Measurements from ENCODE around the gene NF1. TPM values are rescaled to one million over a fixed set of nuclear protein-coding genes. Genes with fewer than 3 reads are reported as not detected.
"Not testable (repeated sequence)": the region's sequence is repeated elsewhere in the genome, so short reads cannot be mapped to it uniquely, and the experiment has no call there.

NF1 gene
- total RNA-seq, 2 experiments from 2014 or later = 22.6 to 25.5 TPM

GRCh38 chr17:31310886-31311285 is 216.1 kb downstream of the NF1 start:
- H3K36me3 Mint-ChIP-seq (ENCODE audit: low read depth) = peaks cover 75% of the 10 kb centered on the region
- POLR2A ChIA-PET = interaction anchor here (0.6 to 5.5 kb wide), 10 partner anchors 9 to 502 kb away, joined by 3 to 287 read pairs (median 5); partner anchors contain the start of genes CRLF3 and EVI2A
- peaks cover 55% of the 10 kb centered on the region for H3K4me1 Mint-ChIP-seq
- no peaks in the 10 kb centered on the region for H3K27me3 Mint-ChIP-seq
- no peaks in the 10 kb centered on the region for H3K9me3 Mint-ChIP-seq
- H3K27ac Mint-ChIP-seq = peak overlapping the region; percentile 85
- peak overlapping the region; percentile 83 for H3K4me3 Mint-ChIP-seq
- DNase-seq = no peak
- CTCF ChIA-PET = interaction anchor here (1.0 to 2.2 kb wide), 4 partner anchors 9 to 62 kb away, joined by 3 to 9 read pairs (median 4); partner anchors contain the start of gene EVI2A

GRCh38 chr17:31311526-31311925 is 216.7 kb downstream of the NF1 start:
- no peaks in the 10 kb centered on the region for H3K27me3 Mint-ChIP-seq
- peak overlapping the region; percentile 83 for H3K4me3 Mint-ChIP-seq
- H3K36me3 Mint-ChIP-seq (ENCODE audit: low read depth) = peaks cover 72% of the 10 kb centered on the region
- POLR2A ChIA-PET = interaction anchor here (0.8 to 5.5 kb wide), 8 partner anchors 9 to 503 kb away, joined by 3 to 287 read pairs (median 6); partner anchors contain the start of genes CRLF3 and EVI2A
- peaks cover 57% of the 10 kb centered on the region for H3K4me1 Mint-ChIP-seq
- H3K9me3 Mint-ChIP-seq = no peaks in the 10 kb centered on the region
- DNase-seq = no peak
- peak overlapping the region; percentile 85 for H3K27ac Mint-ChIP-seq
- CTCF ChIA-PET = interaction anchor here (1.0 to 2.2 kb wide), 3 partner anchors 9 to 61 kb away, joined by 3 to 9 read pairs (median 4); partner anchors contain the start of gene EVI2A

GRCh38 chr17:31312223-31312622 is 217.4 kb downstream of the NF1 start:
- CTCF ChIA-PET = interaction anchor here (0.7 to 2.2 kb wide), 2 partner anchors 61 to 99 kb away, joined by 3 to 9 read pairs; no protein-coding TSS in a partner anchor
- POLR2A ChIA-PET = interaction anchor here (0.9 to 5.5 kb wide), 8 partner anchors 8 to 503 kb away, joined by 3 to 287 read pairs (median 4); partner anchors contain the start of gene EVI2A
- H3K27me3 Mint-ChIP-seq, H3K9me3 Mint-ChIP-seq: not testable (repeated sequence)
- Mint-ChIP-seq H3K36me3 (ENCODE audit: low read depth) (peaks cover 71% of the 10 kb centered on the region), H3K27ac (peak overlapping the region; percentile 85), H3K4me1 (peaks cover 57% of the 10 kb centered on the region), H3K4me3 (peak overlapping the region; percentile 83)
- DNase-seq = peak; percentile 54

- POLR2A ChIA-PET = interaction anchor here (0.7 to 5.5 kb wide), 14 partner anchors 6 to 505 kb away, joined by 3 to 287 read pairs (median 4); partner anchors contain the start of gene EVI2A
- Mint-ChIP-seq H3K9me3 (no peaks in the 10 kb centered on the region), H3K36me3 (ENCODE audit: low read depth) (peaks cover 67% of the 10 kb centered on the region), H3K27me3 (no peaks in the 10 kb centered on the region), H3K4me3 (peak within 1 kb of the TSS; percentile 83), H3K27ac (peak within 1 kb of the TSS; percentile 88), H3K4me1 (peaks cover 44% of the 10 kb centered on the region)
- CTCF ChIA-PET = interaction anchor here (0.6 kb wide), 1 partner anchor 189 kb away, joined by 3 read pairs; no protein-coding TSS in a partner anchor
- DNase-seq = no peak
Observed at GRCh38 chr17:31313982-31314781, 219.4 kb downstream of the NF1 start, which contains the start of gene EVI2B. TSS of gene EVI2B (minus strand) at chr17:31314054. CDS start at chr17:31305609, 8,445 bp downstream.

GRCh38 chr17:31314782-31315100 is 220.0 kb downstream of the NF1 start:
- peaks cover 68% of the 10 kb centered on the region for H3K36me3 Mint-ChIP-seq (ENCODE audit: low read depth)
- DNase-seq = no peak
- peak overlapping the region; percentile 83 for H3K4me3 Mint-ChIP-seq
- H3K9me3 Mint-ChIP-seq = no peaks in the 10 kb centered on the region
- CTCF ChIA-PET = no interaction called here
- H3K27ac Mint-ChIP-seq = peak overlapping the region; percentile 88
- no peaks in the 10 kb centered on the region for H3K27me3 Mint-ChIP-seq
- POLR2A ChIA-PET = interaction anchor here (1.4 to 2.1 kb wide), 4 partner anchors 173 to 505 kb away, joined by 5 to 10 read pairs (median 5); no protein-coding TSS in a partner anchor
- H3K4me1 Mint-ChIP-seq = peaks cover 39% of the 10 kb centered on the region

- ChIA-PET POLR2A (interaction anchor here (0.9 to 5.2 kb wide), 12 partner anchors 7 to 583 kb away, joined by 3 to 287 read pairs (median 6); partner anchors contain the start of genes EVI2B, RNF135 and UTP6), CTCF (interaction anchor here (2.2 kb wide), 1 partner anchor 54 kb away, joined by 7 read pairs; no protein-coding TSS in a partner anchor)
- Mint-ChIP-seq H3K27me3 (no peaks in the 10 kb centered on the region), H3K4me3 (peak overlapping the region; percentile 79), H3K36me3 (ENCODE audit: low read depth) (peaks cover 55% of the 10 kb centered on the region), H3K4me1 (peaks cover 45% of the 10 kb centered on the region), H3K27ac (peak overlapping the region; percentile 95), H3K9me3 (no peaks in the 10 kb centered on the region)
- DNase-seq = peak; percentile 69
Observed at GRCh38 chr17:31318298-31318801, 223.6 kb downstream of the NF1 start.

GRCh38 chr17:31318851-31319661 is 224.3 kb downstream of the NF1 start:
- Mint-ChIP-seq H3K27ac (peak overlapping the region; percentile 95), H3K9me3 (no peaks in the 10 kb centered on the region), H3K4me1 (peaks cover 50% of the 10 kb centered on the region), H3K27me3 (no peaks in the 10 kb centered on the region), H3K4me3 (peak overlapping the region; percentile 79), H3K36me3 (ENCODE audit: low read depth) (peaks cover 53% of the 10 kb centered on the region)
- DNase-seq = no peak
- CTCF ChIA-PET = interaction anchor here (1.2 to 2.2 kb wide), 2 partner anchors 9 to 53 kb away, joined by 4 to 7 read pairs; no protein-coding TSS in a partner anchor
- POLR2A ChIA-PET = interaction anchor here (0.6 to 5.2 kb wide), 15 partner anchors 7 to 582 kb away, joined by 3 to 287 read pairs (median 6); partner anchors contain the start of genes EVI2B, RNF135 and UTP6

GRCh38 chr17:31320241-31320640 is 225.5 kb downstream of the NF1 start:
- peak overlapping the region; percentile 79 for H3K4me3 Mint-ChIP-seq
- peaks cover 40% of the 10 kb centered on the region for H3K4me1 Mint-ChIP-seq
- no peak for DNase-seq
- CTCF ChIA-PET = interaction anchor here (0.8 to 2.2 kb wide), 2 partner anchors 9 to 52 kb away, joined by 3 to 7 read pairs; no protein-coding TSS in a partner anchor
- H3K27me3 Mint-ChIP-seq = no peaks in the 10 kb centered on the region
- peak overlapping the region; percentile 99 for H3K27ac Mint-ChIP-seq
- H3K36me3 Mint-ChIP-seq (ENCODE audit: low read depth) = peaks cover 47% of the 10 kb centered on the region
- H3K9me3 Mint-ChIP-seq = no peaks in the 10 kb centered on the region
- POLR2A ChIA-PET = interaction anchor here (0.8 to 5.2 kb wide), 7 partner anchors 9 to 1703 kb away, joined by 3 to 287 read pairs (median 7); partner anchors contain the start of genes EVI2B and UTP6

GRCh38 chr17:31320791-31321190 is 226.0 kb downstream of the NF1 start:
- Mint-ChIP-seq H3K9me3 (no peaks in the 10 kb centered on the region), H3K27me3 (no peaks in the 10 kb centered on the region), H3K4me1 (peaks cover 37% of the 10 kb centered on the region), H3K36me3 (ENCODE audit: low read depth) (peaks cover 46% of the 10 kb centered on the region), H3K4me3 (peak overlapping the region; percentile 79), H3K27ac (peak overlapping the region; percentile 99)
- DNase-seq = no peak
- CTCF ChIA-PET = interaction anchor here (0.8 to 2.2 kb wide), 3 partner anchors 9 to 51 kb away, joined by 3 to 7 read pairs (median 4); no protein-coding TSS in a partner anchor
- POLR2A ChIA-PET = interaction anchor here (1.0 to 5.2 kb wide), 7 partner anchors 9 to 580 kb away, joined by 3 to 287 read pairs (median 7); partner anchors contain the start of genes EVI2B and UTP6

GRCh38 chr17:31321481-31321880 is 226.7 kb downstream of the NF1 start, which contains the start of gene EVI2A:
TSS of gene EVI2A (minus strand) at chr17:31321622. CDS start at chr17:31319013, 2,609 bp downstream.
- peak; percentile 86 for DNase-seq
- POLR2A ChIA-PET = interaction anchor here (0.7 to 5.2 kb wide), 5 partner anchors 10 to 112 kb away, joined by 3 to 287 read pairs (median 4); partner anchors contain the start of gene EVI2B
- peak within 1 kb of the TSS; percentile 99 for H3K27ac Mint-ChIP-seq
- H3K4me3 Mint-ChIP-seq = peak within 1 kb of the TSS; percentile 79
- H3K27me3 Mint-ChIP-seq = no peaks in the 10 kb centered on the region
- CTCF ChIA-PET = interaction anchor here (0.9 kb wide), 1 partner anchor 10 kb away, joined by 4 read pairs; no protein-coding TSS in a partner anchor
- no peaks in the 10 kb centered on the region for H3K9me3 Mint-ChIP-seq
- peaks cover 30% of the 10 kb centered on the region for H3K4me1 Mint-ChIP-seq
- H3K36me3 Mint-ChIP-seq (ENCODE audit: low read depth) = peaks cover 43% of the 10 kb centered on the region

GRCh38 chr17:31321966-31322365 is 227.2 kb downstream of the NF1 start:
- H3K36me3 Mint-ChIP-seq (ENCODE audit: low read depth) = peaks cover 42% of the 10 kb centered on the region
- peak overlapping the region; percentile 99 for H3K27ac Mint-ChIP-seq
- peaks cover 26% of the 10 kb centered on the region for H3K4me1 Mint-ChIP-seq
- no peaks in the 10 kb centered on the region for H3K9me3 Mint-ChIP-seq
- no peaks in the 10 kb centered on the region for H3K27me3 Mint-ChIP-seq
- H3K4me3 Mint-ChIP-seq = peak overlapping the region; percentile 79
- POLR2A ChIA-PET = interaction anchor here (0.7 to 5.2 kb wide), 5 partner anchors 9 to 111 kb away, joined by 3 to 287 read pairs (median 4); partner anchors contain the start of gene EVI2B
- DNase-seq = peak; percentile 45
- CTCF ChIA-PET = interaction anchor here (0.9 kb wide), 1 partner anchor 11 kb away, joined by 4 read pairs; no protein-coding TSS in a partner anchor
